A673 (cell line): ENCODE results near the gene SPEF1. TPM values are rescaled to one million over a fixed set of nuclear protein-coding genes. Genes with fewer than 3 reads are reported as not detected.
A peak's percentile ranks its signal among the peaks of the same experiment; 100 is the strongest.

Source experiments
- BruUV-seq: library from RNA; stranded (reverse); fragments of 400-500 nt; replicated peaks from 2 replicates; lab custom pipeline; 2021; lab: Mats Ljungman, UMichigan
- CTCF ChIA-PET: fragments of 300-600 bp; sonication (Branson Sonifier 250); formaldehyde crosslinking; loops from one replicate; lab custom pipeline; 2022; ENCODE audit warnings: antibody characterized with exemption; lab: Charles Lee
- POLR2A ChIA-PET: fragments of 300-600 bp; sonication (Branson Sonifier 250); formaldehyde crosslinking; loops from one replicate; lab custom pipeline; 2022; ENCODE audit warnings: antibody characterized with exemption; ENCODE audit not compliant: low non-redundant PET; lab: Charles Lee
- DNase-seq: peaks from one replicate; pipeline ENCODE4 v3.0.0-alpha.2; 2015; ENCODE audit warnings: low spot score
- H3K27ac ChIP-seq: fragments of 200-600 bp; sonication (generic); 2 replicates; pipeline ENCODE4 v1.5.1; 2016; ENCODE audit warnings: mixed run types, low read depth, mild to moderate bottlenecking, mixed read lengths, antibody characterized with exemption, low read length; ENCODE audit not compliant: poor library complexity, severe bottlenecking
- H3K27me3 ChIP-seq: fragments of 200-600 bp; sonication (generic); replicated peaks from 2 replicates; pipeline ENCODE4 v1.6.1; 2017; ENCODE audit warnings: mixed run types, low read depth, mild to moderate bottlenecking, mixed read lengths, antibody characterized with exemption, low read length; ENCODE audit not compliant: insufficient read depth, poor library complexity
- H3K36me3 ChIP-seq: fragments of 200-600 bp; sonication (generic); 2 replicates; pipeline ENCODE4 v1.6.1; 2016; ENCODE audit warnings: mixed run types, mild to moderate bottlenecking, mixed read lengths, antibody characterized with exemption, low read length; ENCODE audit not compliant: insufficient read depth, poor library complexity, severe bottlenecking
- H3K4me1 ChIP-seq: fragments of 200-600 bp; sonication (generic); 2 replicates; pipeline ENCODE4 v1.6.1; 2017; ENCODE audit warnings: mixed run types, mild to moderate bottlenecking, mixed read lengths, antibody characterized with exemption, low read length; ENCODE audit not compliant: insufficient read depth, poor library complexity, severe bottlenecking
- H3K4me3 ChIP-seq: fragments of 200-600 bp; sonication (generic); 2 replicates; pipeline ENCODE4 v1.5.1; 2016; ENCODE audit warnings: low read depth, mixed run types, mild to moderate bottlenecking, mixed read lengths, low read length; ENCODE audit not compliant: poor library complexity, severe bottlenecking
- H3K9me3 ChIP-seq: fragments of 200-600 bp; sonication (generic); 2 replicates; pipeline ENCODE4 v1.6.1; 2016; ENCODE audit warnings: mixed run types, low read depth, mild to moderate bottlenecking, mixed read lengths, antibody characterized with exemption, low read length; ENCODE audit not compliant: poor library complexity, severe bottlenecking
- CTCF ChIP-seq: fragments of 300-800, 200-600 bp; sonication (generic); conservative IDR thresholded peaks from 2 replicates; pipeline ENCODE4 v1.5.1; 2017; ENCODE audit warnings: low read depth, mild to moderate bottlenecking, antibody characterized with exemption, low read length, moderate library complexity, mixed read lengths
- EZH2 ChIP-seq: fragments of 200-600 bp; sonication (generic); IDR thresholded peaks from 2 replicates; pipeline ENCODE4 v1.6.1; 2017; ENCODE audit warnings: borderline replicate concordance, low read depth, mild to moderate bottlenecking, mixed read lengths, antibody characterized with exemption, low read length; ENCODE audit not compliant: poor library complexity, severe bottlenecking
- intact Hi-C: fragments of 100-400 bp; cut with micrococcal nuclease; formaldehyde crosslinking; loops from one replicate; pipeline ENCODE4 v1.10.0; 2022; ENCODE audit not compliant: unreplicated experiment
- total RNA-seq: library from RNA; stranded (reverse); gene quantifications from 2 replicates; pipeline ENCODE4 v1.2.3, GENCODE V29; 2021

The SPEF1 gene
- total RNA-seq, 1 experiment from 2014 or later: 0.49 TPM

GRCh38 chr20:3797226-3797545 is 15.9 kb upstream of the SPEF1 start:
- DNase-seq: no peak
- H3K36me3 ChIP-seq: peaks cover 48% of the 10 kb centered on the region
- peak overlapping the region; percentile 91 for H3K27ac ChIP-seq
- H3K4me3 ChIP-seq: peak overlapping the region; percentile 97
- intact Hi-C loops: no loop called here
- no TSS peak for BruUV-seq
- TF ChIP-seq EZH2 (no peak), CTCF (no peak)
- H3K27me3 ChIP-seq: no peaks in the 10 kb centered on the region
- H3K9me3 ChIP-seq: no peaks in the 10 kb centered on the region
- peaks cover 27% of the 10 kb centered on the region for H3K4me1 ChIP-seq
- CTCF ChIA-PET: no interaction called here
- POLR2A ChIA-PET: no interaction called here

GRCh38 chr20:3796477-3797225 is 15.4 kb upstream of the SPEF1 start:
- H3K4me3 ChIP-seq: peak overlapping the region; percentile 97
- intact Hi-C loops: no loop called here
- CTCF ChIA-PET: interaction anchor here (0.6 kb wide), 1 partner anchor 105 kb away, joined by 7 read pairs; no protein-coding TSS in a partner anchor
- POLR2A ChIA-PET: interaction anchor here (1.0 kb wide), 1 partner anchor 10 kb away, joined by 4 read pairs; the partner anchor contains the start of gene CENPB
- TF ChIP-seq EZH2: no peak
- no peak for TF ChIP-seq CTCF
- H3K4me1 ChIP-seq: peaks cover 27% of the 10 kb centered on the region
- DNase-seq: no peak
- H3K9me3 ChIP-seq: no peaks in the 10 kb centered on the region
- no TSS peak for BruUV-seq
- peaks cover 43% of the 10 kb centered on the region for H3K36me3 ChIP-seq
- H3K27me3 ChIP-seq: no peaks in the 10 kb centered on the region
- H3K27ac ChIP-seq: peak overlapping the region; percentile 91

DNA sequence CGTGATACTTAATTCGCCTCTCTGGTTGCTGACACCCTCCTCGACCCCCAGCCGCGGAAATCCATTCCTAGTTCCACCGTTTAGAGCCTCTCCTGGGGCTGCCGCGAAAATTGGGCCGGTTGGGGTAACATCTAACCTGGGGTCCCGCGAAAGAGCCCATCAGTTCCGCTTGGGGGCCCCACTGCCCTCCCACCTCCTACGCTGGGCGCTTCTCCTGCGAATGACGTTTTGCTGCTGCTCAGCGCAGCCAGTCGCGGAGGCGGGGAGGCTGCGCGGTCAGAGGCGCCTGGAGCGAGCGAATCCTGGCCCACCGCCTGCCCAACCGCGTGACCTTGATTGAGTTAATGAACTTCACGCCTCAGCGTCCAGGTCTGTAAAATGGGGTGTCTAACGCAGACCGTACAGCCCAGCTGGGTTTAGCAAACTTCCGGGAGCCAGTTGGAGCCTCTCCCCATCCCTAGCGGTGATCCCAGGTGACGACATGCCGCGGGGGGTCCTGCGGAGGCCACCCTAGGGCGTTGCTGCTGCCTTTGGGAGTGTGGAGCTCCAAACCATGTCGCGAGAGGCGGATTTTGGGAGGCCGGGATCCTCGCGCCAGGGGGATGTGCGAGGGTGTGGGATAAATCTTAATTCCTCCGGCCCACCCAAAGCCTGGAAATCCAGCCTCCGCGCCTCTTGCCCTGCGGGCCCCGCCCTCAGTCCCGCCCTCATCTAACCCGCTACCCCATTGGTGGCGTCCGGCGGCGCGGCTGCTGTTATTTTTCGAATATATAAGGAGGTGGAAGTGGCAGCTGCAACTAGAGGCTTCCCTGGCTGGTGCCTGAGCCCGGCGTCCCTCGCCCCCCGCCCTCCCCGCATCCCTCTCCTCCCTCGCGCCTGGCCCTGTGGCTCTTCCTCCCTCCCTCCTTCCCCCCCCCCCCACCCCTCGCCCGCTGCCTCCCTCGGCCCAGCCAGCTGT is 14.5 kb upstream of the SPEF1 start, which contains the start of gene CDC25B:
TSS of gene CDC25B (plus strand) at position 800 of the 958 bp plus-strand sequence. CDS start 222 bp downstream, outside the sequence.
- ChIA-PET POLR2A (interaction anchor here (1.0 kb wide), 1 partner anchor 9 kb away, joined by 4 read pairs; the partner anchor contains the start of gene CENPB), CTCF (interaction anchor here (0.6 to 0.9 kb wide), 2 partner anchors 9 to 104 kb away, joined by 6 to 7 read pairs; partner anchors contain the start of gene CENPB)
- peak; percentile 97 for DNase-seq
- no peaks in the 10 kb centered on the region for H3K9me3 ChIP-seq
- peak within 1 kb of the TSS; percentile 97 for H3K4me3 ChIP-seq
- intact Hi-C loops: no loop called here
- TF ChIP-seq EZH2: no peak
- TF ChIP-seq CTCF: peak; percentile 37
- peak within 1 kb of the TSS; percentile 91 for H3K27ac ChIP-seq
- TSS peak; percentile 88 for BruUV-seq
- no peaks in the 10 kb centered on the region for H3K27me3 ChIP-seq
- peaks cover 34% of the 10 kb centered on the region for H3K36me3 ChIP-seq
- peaks cover 27% of the 10 kb centered on the region for H3K4me1 ChIP-seq
